Smooth muscle cell (in vitro differentiated cells): ENCODE results near the gene C19orf67. TPM values are rescaled to one million over a fixed set of nuclear protein-coding genes. Genes with fewer than 3 reads are reported as not detected.

ENCODE experiments used
- DNase-seq: peaks from one replicate; lab custom pipeline; 2025; ENCODE audit not compliant: unreplicated experiment; lab: John Stamatoyannopoulos, UW
- H2AFZ ChIP-seq: fragments of 200-600 bp; sonication (generic); 2 replicates; pipeline ENCODE4 v1.6.0; 2016; ENCODE audit warnings: antibody characterized with exemption, low read depth, mild to moderate bottlenecking
- H3F3A ChIP-seq: fragments of 200-600 bp; sonication (generic); 2 replicates; pipeline ENCODE4 v1.6.0; 2017; ENCODE audit warnings: antibody characterized with exemption, low read depth
- H3K27ac ChIP-seq: fragments of 200-600 bp; sonication (generic); 2 replicates; pipeline ENCODE4 v1.5.1; 2016; ENCODE audit warnings: low read depth, mild to moderate bottlenecking
- H3K27me3 ChIP-seq: fragments of 200-600 bp; sonication (generic); 2 replicates; pipeline ENCODE4 v1.6.1; 2016; ENCODE audit warnings: low read depth, mild to moderate bottlenecking
- H3K36me3 ChIP-seq: fragments of 200-600 bp; sonication (generic); 2 replicates; pipeline ENCODE4 v1.5.1; 2016; ENCODE audit warnings: low read depth
- H3K4me1 ChIP-seq: fragments of 200-600 bp; sonication (generic); 2 replicates; pipeline ENCODE4 v1.5.1; 2016; ENCODE audit warnings: low read depth
- H3K4me2 ChIP-seq: fragments of 200-600 bp; sonication (generic); 2 replicates; pipeline ENCODE4 v1.6.0; 2016; ENCODE audit warnings: mild to moderate bottlenecking
- H3K4me3 ChIP-seq: fragments of 200-600 bp; sonication (generic); 2 replicates; pipeline ENCODE4 v1.5.1; 2016; ENCODE audit warnings: mild to moderate bottlenecking
- H3K79me2 ChIP-seq: fragments of 200-600 bp; sonication (generic); 2 replicates; pipeline ENCODE4 v1.6.0; 2016; ENCODE audit warnings: low read depth, mild to moderate bottlenecking
- H3K9ac ChIP-seq: fragments of 200-600 bp; sonication (generic); 2 replicates; pipeline ENCODE4 v1.6.0; 2016; ENCODE audit warnings: low read depth
- H3K9me3 ChIP-seq: fragments of 200-600 bp; sonication (generic); replicated peaks from 2 replicates; pipeline ENCODE4 v1.5.1; 2016; ENCODE audit warnings: low read depth
- H4K20me1 ChIP-seq: fragments of 200-600 bp; sonication (generic); 2 replicates; pipeline ENCODE4 v1.6.0; 2016; ENCODE audit warnings: low read depth
- CTCF ChIP-seq: fragments of 200-600 bp; sonication (generic); IDR thresholded peaks from 2 replicates; pipeline ENCODE4 v1.5.1; 2017; ENCODE audit warnings: borderline replicate concordance, mild to moderate bottlenecking, antibody characterized with exemption; ENCODE audit not compliant: insufficient read depth, poor library complexity, severe bottlenecking
- WGBS: methylation state at CpG from one replicate; pipeline ENCODE4 v1.1.7; 2016; ENCODE audit warnings: low lambda C conversion rate; 5-methylcytosine and 5-hydroxymethylcytosine counted together
- polyA plus RNA-seq: library from polyadenylated mRNA; unstranded; fragments of >200 nt; fragmentation: Nextera tagmentation; extraction: Ambion mirVana; gene quantifications from 2 replicates; pipeline ENCODE4 v1.2.1, GENCODE V29; 2016
- total RNA-seq: library from RNA; depleted of rRNA; stranded (reverse); fragments of >200 nt; gene quantifications from 2 replicates; pipeline ENCODE4 v1.2.3, GENCODE V29; 2014

C19orf67 gene
- total RNA-seq (not detected in 2 replicates), polyA plus RNA-seq (0.17 and 0.49 TPM in 2 replicates)

- no peak within 1 kb of the TSS for H2AFZ ChIP-seq
- no peaks in the 10 kb centered on the region for H3K9me3 ChIP-seq
- H4K20me1 ChIP-seq = peaks cover 12% of the 10 kb centered on the region
- no peaks in the 10 kb centered on the region for H3F3A ChIP-seq
- peak within 1 kb of the TSS; percentile 22 for H3K4me3 ChIP-seq
- no peak within 1 kb of the TSS for H3K9ac ChIP-seq
- no peaks in the 10 kb centered on the region for H3K36me3 ChIP-seq
- H3K27me3 ChIP-seq = no peaks in the 10 kb centered on the region
- no peak for DNase-seq
- TF ChIP-seq CTCF = no peak
- H3K79me2 ChIP-seq = peaks cover 5% of the 10 kb centered on the region
- H3K4me1 ChIP-seq = no peaks in the 10 kb centered on the region
- no peak within 1 kb of the TSS for H3K27ac ChIP-seq
- WGBS = 35% methylated on average over 43 of the region's 54 CpGs
- H3K4me2 ChIP-seq = peak within 1 kb of the TSS; percentile 68
These were observed at the start of gene C19orf67 for GRCh38 chr19:14085309-14085995. Gene C19orf67 (minus strand): TSS chr19:14085783. CDS start chr19:14085627, 156 bp downstream.

- peaks cover 11% of the 10 kb centered on the region for H3K79me2 ChIP-seq
- peaks cover 5% of the 10 kb centered on the region for H4K20me1 ChIP-seq
- no peak overlapping the region for H3K27ac ChIP-seq
- H3K27me3 ChIP-seq = no peaks in the 10 kb centered on the region
- no peak overlapping the region for H3K9ac ChIP-seq
- peaks cover 26% of the 10 kb centered on the region for H3K4me1 ChIP-seq
- peaks cover 4% of the 10 kb centered on the region for H3F3A ChIP-seq
- peak overlapping the region; percentile 94 for H3K4me2 ChIP-seq
- H3K36me3 ChIP-seq = no peaks in the 10 kb centered on the region
- no peaks in the 10 kb centered on the region for H3K9me3 ChIP-seq
- no peak for TF ChIP-seq CTCF
- DNase-seq = no peak
- H2AFZ ChIP-seq = no peak overlapping the region
- H3K4me3 ChIP-seq = peak overlapping the region; percentile 60
- WGBS = 73% methylated on average over 6 of the region's 6 CpGs
These were observed 49.8 kb upstream of the C19orf67 start for GRCh38 chr19:14135355-14135754.

GRCh38 chr19:14127929-14128509, 42.4 kb upstream of the C19orf67 start:
- Histone ChIP-seq H3K9ac (no peak overlapping the region), H4K20me1 (no peaks in the 10 kb centered on the region), H3K4me2 (no peak overlapping the region), H3K79me2 (no peaks in the 10 kb centered on the region), H3K36me3 (no peaks in the 10 kb centered on the region), H2AFZ (no peak overlapping the region), H3F3A (no peaks in the 10 kb centered on the region), H3K27me3 (no peaks in the 10 kb centered on the region), H3K27ac (no peak overlapping the region), H3K4me3 (no peak overlapping the region), H3K4me1 (no peaks in the 10 kb centered on the region), H3K9me3 (no peaks in the 10 kb centered on the region)
- no peak for TF ChIP-seq CTCF
- 96% methylated on average over 4 of the region's 4 CpGs for WGBS
- no peak for DNase-seq
